OCI-LY3 (cell line): ENCODE results near the gene SSTR5.

Experiments used
- H2AFZ ChIP-seq: fragments of 200-600, 300-600 bp; shearing (Covaris generic); 2 replicates; pipeline ENCODE4 v1.6.0; 2014; ENCODE audit warnings: antibody characterized with exemption, low read depth, low read length
- H3K27ac ChIP-seq: fragments of 200-600, 300-600 bp; sonication (generic); 2 replicates; pipeline ENCODE4 v1.5.1; 2014; ENCODE audit warnings: mild to moderate bottlenecking, low read length, moderate library complexity, mixed read lengths
- H3K27me3 ChIP-seq: fragments of 200-600, 300-600 bp; sonication (generic); 2 replicates; pipeline ENCODE4 v1.6.1; 2014; ENCODE audit warnings: low read depth, low read length, mixed read lengths
- H3K36me3 ChIP-seq: fragments of 200-600, 300-600 bp; sonication (generic); replicated peaks from 2 replicates; pipeline ENCODE3; 2014; ENCODE audit warnings: low read depth, low read length, mixed read lengths
- H3K4me1 ChIP-seq: fragments of 300-600, 200-600 bp; sonication (generic); 2 replicates; pipeline ENCODE4 v1.6.1; 2014; ENCODE audit warnings: low read length, mixed read lengths
- H3K4me2 ChIP-seq: fragments of 200-600, 300-600 bp; sonication (generic); 2 replicates; pipeline ENCODE4 v1.6.1; 2014; ENCODE audit warnings: low read length, mixed read lengths
- H3K4me3 ChIP-seq: fragments of 300-600, 200-600 bp; sonication (generic); 2 replicates; pipeline ENCODE4 v1.5.1; 2014; ENCODE audit warnings: antibody characterized with exemption, mild to moderate bottlenecking, low read length, moderate library complexity
- H3K79me2 ChIP-seq: fragments of 300-600, 200-600 bp; shearing (Covaris generic); 2 replicates; pipeline ENCODE4 v1.6.1; 2014; ENCODE audit warnings: mild to moderate bottlenecking, low read length, mixed read lengths
- H3K9ac ChIP-seq: fragments of 300-600, 200-600 bp; shearing (Covaris generic); 2 replicates; pipeline ENCODE4 v1.6.0; 2014; ENCODE audit warnings: mild to moderate bottlenecking, low read length, moderate library complexity
- H3K9me3 ChIP-seq: fragments of 200-600, 300-600 bp; shearing (Covaris generic); 2 replicates; pipeline ENCODE4 v1.6.1; 2014; ENCODE audit warnings: low read length, mixed read lengths; ENCODE audit not compliant: insufficient read depth
- H4K20me1 ChIP-seq: fragments of 200-600, 300-600 bp; sonication (generic); 2 replicates; pipeline ENCODE4 v1.6.1; 2016; ENCODE audit warnings: low read length, mixed read lengths; ENCODE audit not compliant: insufficient read depth
- CTCF ChIP-seq: fragments of 200-600, 300-600 bp; sonication (generic); IDR thresholded peaks from 2 replicates; pipeline ENCODE4 v1.5.1; 2014; ENCODE audit warnings: antibody characterized with exemption, low read length, low read depth
- EZH2phosphoT487 ChIP-seq: fragments of 200-600 bp; shearing (Covaris generic); IDR thresholded peaks from 2 replicates; pipeline ENCODE4 v1.6.1; 2018; ENCODE audit warnings: antibody characterized with exemption, mixed run types, low read depth

Gene SSTR5

GRCh38 chr16:1097156-1097555 lies 24.6 kb downstream of the SSTR5 start:
- H3K4me1 ChIP-seq: no peaks in the 10 kb centered on the region

GRCh38 chr16:1097800-1098199 lies 25.3 kb downstream of the SSTR5 start:
- no peak overlapping the region for H3K9ac ChIP-seq
- H3K4me1 ChIP-seq: no peaks in the 10 kb centered on the region
- TF ChIP-seq CTCF: no peak
- TF ChIP-seq EZH2phosphoT487: no peak
- H2AFZ ChIP-seq: no peak overlapping the region
- H3K27me3 ChIP-seq: no peaks in the 10 kb centered on the region
- H3K4me2 ChIP-seq: no peak overlapping the region
- no peaks in the 10 kb centered on the region for H4K20me1 ChIP-seq
- H3K4me3 ChIP-seq: no peak overlapping the region
- H3K27ac ChIP-seq: no peak overlapping the region
- H3K36me3 ChIP-seq: no peaks in the 10 kb centered on the region
- no peaks in the 10 kb centered on the region for H3K79me2 ChIP-seq
- no peaks in the 10 kb centered on the region for H3K9me3 ChIP-seq

More at GRCh38 chr16:1097156-1097555, 24.6 kb downstream of the SSTR5 start:
- Histone ChIP-seq H3K79me2 (no peaks in the 10 kb centered on the region), H3K27ac (no peak overlapping the region), H3K9me3 (no peaks in the 10 kb centered on the region), H3K36me3 (no peaks in the 10 kb centered on the region), H2AFZ (no peak overlapping the region), H3K27me3 (no peaks in the 10 kb centered on the region), H3K4me2 (no peak overlapping the region), H3K9ac (no peak overlapping the region), H4K20me1 (no peaks in the 10 kb centered on the region), H3K4me3 (no peak overlapping the region)
- TF ChIP-seq EZH2phosphoT487: no peak
- TF ChIP-seq CTCF: no peak

- Histone ChIP-seq H3K4me2 (no peak overlapping the region), H3K9me3 (no peaks in the 10 kb centered on the region), H3K36me3 (no peaks in the 10 kb centered on the region), H3K9ac (no peak overlapping the region), H3K27ac (no peak overlapping the region), H3K27me3 (no peaks in the 10 kb centered on the region), H3K4me1 (no peaks in the 10 kb centered on the region), H2AFZ (no peak overlapping the region), H3K4me3 (no peak overlapping the region), H4K20me1 (no peaks in the 10 kb centered on the region), H3K79me2 (no peaks in the 10 kb centered on the region)
- no peak for TF ChIP-seq CTCF
- no peak for TF ChIP-seq EZH2phosphoT487
These were observed 25.9 kb downstream of the SSTR5 start for GRCh38 chr16:1098266-1098991.

GRCh38 chr16:1099189-1100083 lies 26.9 kb downstream of the SSTR5 start:
- no peaks in the 10 kb centered on the region for H3K9me3 ChIP-seq

More at GRCh38 chr16:1099189-1100083, 26.9 kb downstream of the SSTR5 start:
- no peaks in the 10 kb centered on the region for H4K20me1 ChIP-seq
- H3K4me1 ChIP-seq: no peaks in the 10 kb centered on the region
- peaks cover 6% of the 10 kb centered on the region; the same call in 1 of the 2 replicates for H3K27me3 ChIP-seq
- H2AFZ ChIP-seq: no peak overlapping the region
- H3K79me2 ChIP-seq: no peaks in the 10 kb centered on the region
- H3K9ac ChIP-seq: no peak overlapping the region
- no peak overlapping the region for H3K27ac ChIP-seq
- H3K36me3 ChIP-seq: no peaks in the 10 kb centered on the region
- H3K4me2 ChIP-seq: no peak overlapping the region
- TF ChIP-seq CTCF (no peak), EZH2phosphoT487 (no peak)
- H3K4me3 ChIP-seq: no peak overlapping the region
